Loucy (cell line): ENCODE results near the gene ACAT1.
"Not testable (repeated sequence)": the region's sequence is repeated elsewhere in the genome, so short reads cannot be mapped to it uniquely, and the experiment has no call there.

ENCODE experiments used
- H2AFZ ChIP-seq: fragments of 200-600 bp; sonication (generic); 2 replicates; pipeline ENCODE4 v1.6.0; 2016; ENCODE audit warnings: antibody characterized with exemption, mild to moderate bottlenecking, low read length, moderate library complexity
- H3F3A ChIP-seq: fragments of 200-600 bp; 2 replicates; pipeline ENCODE4 v1.6.0; 2016; ENCODE audit warnings: antibody characterized with exemption, low read depth, mild to moderate bottlenecking
- H3K27me3 ChIP-seq: fragments of 200-600 bp; sonication (generic); 2 replicates; pipeline ENCODE4 v1.6.1; 2014; ENCODE audit warnings: low read length, mild to moderate bottlenecking; ENCODE audit not compliant: insufficient read depth, poor library complexity, severe bottlenecking
- H3K36me3 ChIP-seq: fragments of 200-600 bp; sonication (generic); 2 replicates; pipeline ENCODE4 v1.6.1; 2016; ENCODE audit warnings: low read length; ENCODE audit not compliant: insufficient read depth
- H3K4me1 ChIP-seq: fragments of 200-600 bp; sonication (generic); 2 replicates; pipeline ENCODE4 v1.5.1; 2014; ENCODE audit warnings: low read length, mild to moderate bottlenecking; ENCODE audit not compliant: insufficient read depth, poor library complexity, severe bottlenecking
- H3K4me2 ChIP-seq: fragments of 200-600 bp; sonication (generic); 2 replicates; pipeline ENCODE4 v1.6.0; 2014; ENCODE audit warnings: antibody characterized with exemption, low read length, low read depth, mild to moderate bottlenecking; ENCODE audit not compliant: poor library complexity, severe bottlenecking
- H3K4me3 ChIP-seq: fragments of 200-600 bp; sonication (generic); 2 replicates; pipeline ENCODE4 v1.5.1; 2014; ENCODE audit warnings: low read length, mild to moderate bottlenecking, mixed read lengths; ENCODE audit not compliant: poor library complexity, severe bottlenecking
- H3K79me2 ChIP-seq: fragments of 200-600 bp; sonication (generic); 2 replicates; pipeline ENCODE4 v1.6.1; 2014; ENCODE audit warnings: low read length; ENCODE audit not compliant: insufficient read depth
- H3K9ac ChIP-seq: fragments of 200-600 bp; sonication (generic); 2 replicates; pipeline ENCODE4 v1.6.0; 2014; ENCODE audit warnings: mild to moderate bottlenecking, low read depth, low read length, moderate library complexity; ENCODE audit not compliant: poor library complexity, severe bottlenecking
- H3K9me2 ChIP-seq: fragments of 200-600 bp; sonication (generic); replicated peaks from 2 replicates; pipeline ENCODE4 v1.6.1; 2016; ENCODE audit warnings: low read depth, low read length, mixed read lengths
- H3K9me3 ChIP-seq: fragments of 200-600 bp; sonication (generic); 2 replicates; pipeline ENCODE4 v1.6.1; 2014; ENCODE audit warnings: mild to moderate bottlenecking, antibody characterized with exemption, low read length, low read depth; ENCODE audit not compliant: insufficient read depth
- H4K20me1 ChIP-seq: fragments of 200-600 bp; sonication (generic); 2 replicates; pipeline ENCODE4 v1.6.0; 2014; ENCODE audit warnings: antibody characterized with exemption, low read length, mild to moderate bottlenecking; ENCODE audit not compliant: insufficient read depth, poor library complexity, severe bottlenecking
- CTCF ChIP-seq: fragments of 200-600 bp; sonication (generic); conservative IDR thresholded peaks from 2 replicates; pipeline ENCODE4 v1.5.1; 2014; ENCODE audit warnings: mild to moderate bottlenecking, antibody characterized with exemption, low read length
- EZH2phosphoT487 ChIP-seq: fragments of 200-600 bp; IDR thresholded peaks from 2 replicates; pipeline ENCODE4 v1.6.1; 2018; ENCODE audit warnings: antibody characterized with exemption, mild to moderate bottlenecking, moderate library complexity, borderline replicate concordance

Gene ACAT1

GRCh38 chr11:108115500-108116140 is 5.7 kb upstream of the ACAT1 start:
- no peak overlapping the region for H3K4me2 ChIP-seq

GRCh38 chr11:108117746-108118371 is 3.5 kb upstream of the ACAT1 start:
- H3K4me2 ChIP-seq = no peak overlapping the region
- peaks cover 12% of the 10 kb centered on the region for H3K79me2 ChIP-seq
- no peaks in the 10 kb centered on the region for H3F3A ChIP-seq
- H3K9me3 ChIP-seq = no peaks in the 10 kb centered on the region
- peaks cover 7% of the 10 kb centered on the region for H3K4me1 ChIP-seq
- TF ChIP-seq EZH2phosphoT487 = no peak
- TF ChIP-seq CTCF = peak; percentile 64
- no peak overlapping the region for H3K4me3 ChIP-seq
- no peaks in the 10 kb centered on the region for H3K36me3 ChIP-seq
- H4K20me1 ChIP-seq = no peaks in the 10 kb centered on the region
- no peaks in the 10 kb centered on the region for H3K27me3 ChIP-seq
- no peak overlapping the region for H3K9ac ChIP-seq
- H2AFZ ChIP-seq = no peak overlapping the region
- H3K9me2 ChIP-seq = no peaks in the 10 kb centered on the region

More at GRCh38 chr11:108115500-108116140, 5.7 kb upstream of the ACAT1 start:
- H3K9me2 ChIP-seq = no peaks in the 10 kb centered on the region
- no peaks in the 10 kb centered on the region for H3K36me3 ChIP-seq
- no peak overlapping the region for H3K4me3 ChIP-seq
- H2AFZ ChIP-seq = no peak overlapping the region
- H3K27me3 ChIP-seq = no peaks in the 10 kb centered on the region
- no peaks in the 10 kb centered on the region for H3F3A ChIP-seq
- no peaks in the 10 kb centered on the region for H3K79me2 ChIP-seq
- no peaks in the 10 kb centered on the region for H4K20me1 ChIP-seq
- H3K4me1 ChIP-seq = no peaks in the 10 kb centered on the region
- TF ChIP-seq EZH2phosphoT487 = no peak
- TF ChIP-seq CTCF = no peak
- no peaks in the 10 kb centered on the region for H3K9me3 ChIP-seq
- no peak overlapping the region for H3K9ac ChIP-seq

- not testable (repeated sequence) for H3K9me3 ChIP-seq, H4K20me1 ChIP-seq, H3K9me2 ChIP-seq, H3K27me3 ChIP-seq, H3F3A ChIP-seq, H3K36me3 ChIP-seq
- peak overlapping the region; percentile 83 for H3K4me2 ChIP-seq
- H2AFZ ChIP-seq = peak overlapping the region; percentile 96
- H3K9ac ChIP-seq = peak overlapping the region; percentile 57
- peaks cover 25% of the 10 kb centered on the region for H3K4me1 ChIP-seq
- peak overlapping the region; percentile 92 for H3K4me3 ChIP-seq
- H3K79me2 ChIP-seq = peaks cover 19% of the 10 kb centered on the region
Measured at GRCh38 chr11:108120936-108121273, 462 bp upstream of the ACAT1 start.

- TF ChIP-seq CTCF (no peak), EZH2phosphoT487 (no peak)
- no peaks in the 10 kb centered on the region for H3K36me3 ChIP-seq
- peak overlapping the region; percentile 79 for H3K9ac ChIP-seq
- peak overlapping the region; percentile 92 for H3K4me3 ChIP-seq
- peak overlapping the region; percentile 96 for H2AFZ ChIP-seq
- no peaks in the 10 kb centered on the region for H3K9me2 ChIP-seq
- peak overlapping the region; percentile 83 for H3K4me2 ChIP-seq
- H3K79me2 ChIP-seq = peaks cover 19% of the 10 kb centered on the region
- no peaks in the 10 kb centered on the region for H3K27me3 ChIP-seq
- no peaks in the 10 kb centered on the region for H3K9me3 ChIP-seq
- no peaks in the 10 kb centered on the region for H3F3A ChIP-seq
- peaks cover 25% of the 10 kb centered on the region for H3K4me1 ChIP-seq
- H4K20me1 ChIP-seq = no peaks in the 10 kb centered on the region
Measured at GRCh38 chr11:108122166-108122628, 830 bp downstream of the ACAT1 start.
